Erythroblast (primary cell): ENCODE results near the gene RALGAPA1.
"Not testable (repeated sequence)": the region's sequence is repeated elsewhere in the genome, so short reads cannot be mapped to it uniquely, and the experiment has no call there.

Source experiments
- DNase-seq, 2 experiments: peaks; one replicate each; lab custom pipeline; 2025; lab: John Stamatoyannopoulos, UW
- GATA1 ChIP-seq: IDR thresholded peaks from 2 replicates; pipeline ENCODE4 v1.6.1; 2011; ENCODE audit warnings: low read depth, mild to moderate bottlenecking, control low read depth, low read length, moderate library complexity
- POLR2A ChIP-seq: IDR thresholded peaks from 2 replicates; pipeline ENCODE4 v1.6.1; 2011; ENCODE audit warnings: mild to moderate bottlenecking, low read length

RALGAPA1 gene

GRCh38 chr14:35808076-35808637 is 938 bp downstream of the RALGAPA1 start:
- TF ChIP-seq GATA1 (no peak), POLR2A (no peak)
- DNase-seq, result peak; percentile 12 to 58

GRCh38 chr14:35807131-35807961 is 1.7 kb downstream of the RALGAPA1 start:
- DNase-seq, result no peak
- TF ChIP-seq GATA1 (no peak), POLR2A (no peak)

- TF ChIP-seq POLR2A, result no peak
- TF ChIP-seq GATA1, result no peak
Measured at GRCh38 chr14:35806006-35806907, 2.8 kb downstream of the RALGAPA1 start.

GRCh38 chr14:35797796-35798195 is 11.3 kb downstream of the RALGAPA1 start:
- TF ChIP-seq GATA1 (no peak), POLR2A (no peak)
- no peak for DNase-seq

More at GRCh38 chr14:35806006-35806907, 2.8 kb downstream of the RALGAPA1 start:
- DNase-seq, result no peak

GRCh38 chr14:35789651-35790050 is 19.4 kb downstream of the RALGAPA1 start:
- no peak for DNase-seq
- TF ChIP-seq GATA1, result no peak
- no peak for TF ChIP-seq POLR2A

GRCh38 chr14:35786856-35787255 is 22.2 kb downstream of the RALGAPA1 start:
- DNase-seq, result no peak

GRCh38 chr14:35783699-35784098 is 25.4 kb downstream of the RALGAPA1 start:
- TF ChIP-seq POLR2A (no peak), GATA1 (no peak)
- DNase-seq, result no peak

More at GRCh38 chr14:35786856-35787255, 22.2 kb downstream of the RALGAPA1 start:
- TF ChIP-seq GATA1 (no peak), POLR2A (no peak)

- DNase-seq, result no peak
- TF ChIP-seq POLR2A, result no peak
- no peak for TF ChIP-seq GATA1
Measured at GRCh38 chr14:35779368-35779767, 29.7 kb downstream of the RALGAPA1 start.

GRCh38 chr14:35777550-35777949 is 31.5 kb downstream of the RALGAPA1 start:
- DNase-seq, result not testable (repeated sequence)

- no peak for DNase-seq
- no peak for TF ChIP-seq POLR2A
- no peak for TF ChIP-seq GATA1
Measured at GRCh38 chr14:35776823-35777222, 32.3 kb downstream of the RALGAPA1 start.

- DNase-seq, result not testable (repeated sequence)
Measured at GRCh38 chr14:35776085-35776484, 33.0 kb downstream of the RALGAPA1 start.

GRCh38 chr14:35766700-35767082 is 42.4 kb downstream of the RALGAPA1 start:
- DNase-seq, result no peak
- TF ChIP-seq GATA1 (no peak), POLR2A (no peak)

GRCh38 chr14:35766036-35766699 is 42.9 kb downstream of the RALGAPA1 start:
- DNase-seq, result no peak
- TF ChIP-seq GATA1, result no peak
- TF ChIP-seq POLR2A, result no peak
